Measurements from ENCODE around the gene HEATR5A. TPM values are rescaled to one million over a fixed set of nuclear protein-coding genes. Genes with fewer than 3 reads are reported as not detected.

Gene HEATR5A
- total and polyA plus RNA-seq, 2 of the 13 experiments (the other 11 are each of a cell fraction or from before 2014, with no cell fraction given): 36.4 to 105 TPM

GRCh38 chr14:31256534-31257243 is 163.7 kb downstream of the HEATR5A start (continued):
- TF ChIP-seq, protein P1, sequence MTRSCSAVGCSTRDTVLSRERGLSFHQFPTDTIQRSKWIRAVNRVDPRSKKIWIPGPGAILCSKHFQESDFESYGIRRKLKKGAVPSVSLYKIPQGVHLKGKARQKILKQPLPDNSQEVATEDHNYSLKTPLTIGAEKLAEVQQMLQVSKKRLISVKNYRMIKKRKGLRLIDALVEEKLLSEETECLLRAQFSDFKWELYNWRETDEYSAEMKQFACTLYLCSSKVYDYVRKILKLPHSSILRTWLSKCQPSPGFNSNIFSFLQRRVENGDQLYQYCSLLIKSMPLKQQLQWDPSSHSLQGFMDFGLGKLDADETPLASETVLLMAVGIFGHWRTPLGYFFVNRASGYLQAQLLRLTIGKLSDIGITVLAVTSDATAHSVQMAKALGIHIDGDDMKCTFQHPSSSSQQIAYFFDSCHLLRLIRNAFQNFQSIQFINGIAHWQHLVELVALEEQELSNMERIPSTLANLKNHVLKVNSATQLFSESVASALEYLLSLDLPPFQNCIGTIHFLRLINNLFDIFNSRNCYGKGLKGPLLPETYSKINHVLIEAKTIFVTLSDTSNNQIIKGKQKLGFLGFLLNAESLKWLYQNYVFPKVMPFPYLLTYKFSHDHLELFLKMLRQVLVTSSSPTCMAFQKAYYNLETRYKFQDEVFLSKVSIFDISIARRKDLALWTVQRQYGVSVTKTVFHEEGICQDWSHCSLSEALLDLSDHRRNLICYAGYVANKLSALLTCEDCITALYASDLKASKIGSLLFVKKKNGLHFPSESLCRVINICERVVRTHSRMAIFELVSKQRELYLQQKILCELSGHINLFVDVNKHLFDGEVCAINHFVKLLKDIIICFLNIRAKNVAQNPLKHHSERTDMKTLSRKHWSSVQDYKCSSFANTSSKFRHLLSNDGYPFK (CRISPR knock-in tag; IDR thresholded peaks at IDR 0.05; ENCODE audit: borderline replicate concordance): peak; percentile 25; the same call in 1 of the 2 replicates
- TF ChIP-seq RFX1 (IDR thresholded peaks at IDR 0.05) (no peak), BRD4 (CRISPR knock-in tag; IDR thresholded peaks at IDR 0.05) (peak; percentile 53), ZNF281 (CRISPR knock-in tag; IDR thresholded peaks at IDR 0.05; ENCODE audit: borderline replicate concordance) (no peak), MIER2 (CRISPR knock-in tag; IDR thresholded peaks at IDR 0.05) (0 out of 2 replicates have a peak, but pooled peaks have one; percentile 19), TSC22D2 (CRISPR knock-in tag; IDR thresholded peaks at IDR 0.05; ENCODE audit: borderline replicate concordance) (no peak), PPARG (CRISPR knock-in tag; conservative IDR thresholded peaks at IDR 0.05) (no peak), CREM (IDR thresholded peaks at IDR 0.05) (no peak), CREM (CRISPR knock-in tag; IDR thresholded peaks at IDR 0.05) (no peak), FOXO4 (CRISPR knock-in tag; conservative IDR thresholded peaks at IDR 0.05) (0 out of 2 replicates have a peak, but pooled peaks have one; percentile 65), ZKSCAN5 (CRISPR knock-in tag; IDR thresholded peaks at IDR 0.05) (no peak), GATAD2A (CRISPR knock-in tag; IDR thresholded peaks at IDR 0.05) (no peak), KDM5B (CRISPR knock-in tag; IDR thresholded peaks at IDR 0.05; ENCODE audit: borderline replicate concordance) (no peak), ZNF564 (CRISPR knock-in tag; IDR thresholded peaks at IDR 0.05) (no peak), ZBTB3 (CRISPR knock-in tag; IDR thresholded peaks at IDR 0.05; ENCODE audit: borderline replicate concordance, low read depth) (no peak), MTF2 (CRISPR knock-in tag; IDR thresholded peaks at IDR 0.05; ENCODE audit: borderline replicate concordance) (0 out of 2 replicates have a peak, but pooled peaks have one; percentile 71), CBX2 (IDR thresholded peaks at IDR 0.05; ENCODE audit: low read depth, low read length) (no peak), CBX2 (CRISPR knock-in tag; IDR thresholded peaks at IDR 0.05; ENCODE audit: low read depth) (no peak)
- TF ChIP-seq, protein P2, sequence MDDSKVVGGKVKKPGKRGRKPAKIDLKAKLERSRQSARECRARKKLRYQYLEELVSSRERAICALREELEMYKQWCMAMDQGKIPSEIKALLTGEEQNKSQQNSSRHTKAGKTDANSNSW (CRISPR knock-in tag; IDR thresholded peaks at IDR 0.05; ENCODE audit: borderline replicate concordance): 0 out of 2 replicates have a peak, but pooled peaks have one; percentile 51
